GM23338 (cell line): ENCODE measurements around the gene FOXN4. TPM values are rescaled to one million over a fixed set of nuclear protein-coding genes. Genes with fewer than 3 reads are reported as not detected.

ENCODE experiments used
- ATAC-seq: fragments of 200-7000 bp; cut with Tn5 transposase; 3 replicates; pipeline ENCODE4 v1.9.1; 2020
- DNase-seq: peaks from one replicate; pipeline ENCODE4 v3.0.0-alpha.2; 2015; ENCODE audit warnings: low spot score
- H2AFZ ChIP-seq: fragments of 200-600 bp; sonication (generic); 2 replicates; pipeline ENCODE4 v1.8.0; 2016; ENCODE audit warnings: antibody characterized with exemption, mild to moderate bottlenecking, moderate library complexity
- H3F3A ChIP-seq: fragments of 200-600 bp; sonication (generic); replicated peaks from 2 replicates; pipeline ENCODE4 v1.8.0; 2017; ENCODE audit warnings: antibody characterized with exemption, mixed run types, low read depth
- H3K27ac ChIP-seq: fragments of 200-600 bp; sonication (generic); 2 replicates; pipeline ENCODE4 v1.6.1; 2016; ENCODE audit warnings: low read depth
- H3K27me3 ChIP-seq: fragments of 200-600 bp; sonication (generic); 2 replicates; pipeline ENCODE4 v1.8.0; 2016; ENCODE audit warnings: mild to moderate bottlenecking, mixed run types, moderate library complexity; ENCODE audit not compliant: insufficient read depth
- H3K36me3 ChIP-seq: fragments of 200-600 bp; sonication (generic); 2 replicates; pipeline ENCODE4 v1.8.0; 2016; ENCODE audit warnings: mild to moderate bottlenecking; ENCODE audit not compliant: insufficient read depth
- H3K4me1 ChIP-seq: fragments of 200-600 bp; sonication (generic); 2 replicates; pipeline ENCODE4 v1.8.0; 2016; ENCODE audit warnings: mild to moderate bottlenecking, moderate library complexity; ENCODE audit not compliant: insufficient read depth
- H3K4me2 ChIP-seq: fragments of 200-600 bp; sonication (generic); 2 replicates; pipeline ENCODE4 v1.7.1; 2017; ENCODE audit warnings: mixed run types
- H3K4me3 ChIP-seq: fragments of 200-600 bp; sonication (generic); 2 replicates; pipeline ENCODE4 v1.6.1; 2016; ENCODE audit warnings: mixed run types
- H3K79me2 ChIP-seq: fragments of 200-600 bp; sonication (generic); replicated peaks from 2 replicates; pipeline ENCODE4 v1.8.0; 2017; ENCODE audit warnings: mild to moderate bottlenecking; ENCODE audit not compliant: insufficient read depth
- H3K9me2 ChIP-seq: fragments of 200-600 bp; sonication (generic); 2 replicates; pipeline ENCODE4 v1.8.0; 2017; ENCODE audit not compliant: insufficient read depth
- H4K20me1 ChIP-seq: fragments of 200-600 bp; sonication (generic); replicated peaks from 2 replicates; pipeline ENCODE4 v1.8.0; 2017; ENCODE audit warnings: mild to moderate bottlenecking; ENCODE audit not compliant: insufficient read depth
- H3K27ac Mint-ChIP-seq: 2 replicates; pipeline ENCODE4 v1.8.0; 2020; ENCODE audit warnings: inconsistent platforms, mild to moderate bottlenecking, moderate library complexity, mixed read lengths
- H3K27me3 Mint-ChIP-seq: 3 replicates; pipeline ENCODE4 v1.8.0; 2022; ENCODE audit warnings: low read depth, mild to moderate bottlenecking, moderate library complexity, mixed read lengths, inconsistent platforms; ENCODE audit not compliant: insufficient read depth, poor library complexity
- H3K36me3 Mint-ChIP-seq: 3 replicates; pipeline ENCODE4 v1.8.0; 2021; ENCODE audit warnings: low read depth, mild to moderate bottlenecking, inconsistent platforms, moderate library complexity, mixed read lengths
- H3K4me1 Mint-ChIP-seq: 3 replicates; pipeline ENCODE4 v1.8.0; 2020; ENCODE audit warnings: mild to moderate bottlenecking, inconsistent platforms, mixed read lengths
- H3K4me3 Mint-ChIP-seq: 3 replicates; pipeline ENCODE4 v1.8.0; 2021; ENCODE audit warnings: moderate library complexity, mild to moderate bottlenecking, inconsistent platforms, mixed read lengths
- H3K9me3 Mint-ChIP-seq: 3 replicates; pipeline ENCODE4 v1.8.0; 2020; ENCODE audit warnings: moderate library complexity, mild to moderate bottlenecking, inconsistent platforms, mixed read lengths
- CREB1 ChIP-seq: fragments of 250-450 bp; sonication (Bioruptor Pico); IDR thresholded peaks from 2 replicates; pipeline ENCODE4 v1.5.0; 2020; ENCODE audit warnings: low read depth, mild to moderate bottlenecking, moderate library complexity
- CTCF ChIP-seq, 2 experiments: fragments of 200-600 bp in 1 of 2; sonication (generic) in 1 of 2; conservative IDR thresholded peaks; 2 replicates each; pipeline versions ENCODE4 v1.5.1 to v1.6.1; 2016 to 2017; ENCODE audit warnings: antibody characterized with exemption in 2 of 2, low read depth in 2 of 2, mild to moderate bottlenecking in 2 of 2, moderate library complexity in 1 of 2
- ETS1 ChIP-seq: IDR thresholded peaks from 2 replicates; pipeline ENCODE4 v1.6.1; 2016; ENCODE audit warnings: antibody characterized with exemption
- EZH2 ChIP-seq: fragments of 200-600 bp; sonication (generic); IDR thresholded peaks from one replicate; pipeline ENCODE4 v1.8.0; 2017; ENCODE audit warnings: antibody characterized with exemption, mild to moderate bottlenecking, low read depth; ENCODE audit not compliant: unreplicated experiment
- JUNB ChIP-seq: IDR thresholded peaks from one replicate; pipeline ENCODE4 v1.6.1; 2016; ENCODE audit warnings: antibody characterized with exemption; ENCODE audit not compliant: unreplicated experiment
- REST ChIP-seq: IDR thresholded peaks from one replicate; pipeline ENCODE4 v1.6.1; 2018; ENCODE audit warnings: antibody characterized with exemption; ENCODE audit not compliant: unreplicated experiment
- STAT1 ChIP-seq: IDR thresholded peaks from one replicate; pipeline ENCODE4 v1.6.1; 2016; ENCODE audit warnings: antibody characterized with exemption; ENCODE audit not compliant: unreplicated experiment
- ZNF114 ChIP-seq: fragments of 250-450 bp; sonication (Bioruptor Pico); IDR thresholded peaks from 2 replicates; pipeline ENCODE4 v1.5.0; 2020; ENCODE audit warnings: mild to moderate bottlenecking, moderate library complexity
- ZNF331 ChIP-seq: fragments of 250-450 bp; sonication (Bioruptor Pico); IDR thresholded peaks from 2 replicates; pipeline ENCODE4 v1.5.0; 2020; ENCODE audit warnings: low read depth, mild to moderate bottlenecking, moderate library complexity
- ZNF462 ChIP-seq: fragments of 250-450 bp; sonication (Bioruptor Pico); IDR thresholded peaks from 2 replicates; pipeline ENCODE4 v1.5.0; 2020; ENCODE audit warnings: mild to moderate bottlenecking, moderate library complexity
- polyA plus RNA-seq: library from polyadenylated mRNA; unstranded; fragments of >200 nt; fragmentation: Nextera tagmentation; extraction: Ambion mirVana; gene quantifications from 2 replicates; pipeline ENCODE4 v1.2.1, GENCODE V29; 2016
- total RNA-seq: library from RNA; depleted of rRNA; stranded (reverse); fragments of >200 nt; shearing (Covaris generic); gene quantifications from 2 replicates; pipeline ENCODE4 v1.2.3, GENCODE V29; 2014

FOXN4 gene
- total and polyA plus RNA-seq, 2 experiments from 2014 or later = 0.35 to 0.47 TPM

- Histone ChIP-seq H3K79me2 (no peaks in the 10 kb centered on the region), H3K36me3 (no peaks in the 10 kb centered on the region), H3F3A (no peaks in the 10 kb centered on the region), H4K20me1 (no peaks in the 10 kb centered on the region; the same call in 1 of the 2 replicates), H3K27ac (no peak overlapping the region), H3K4me3 (no peak overlapping the region), H3K4me1 (no peaks in the 10 kb centered on the region), H3K9me2 (no peaks in the 10 kb centered on the region), H2AFZ (no peak overlapping the region), H3K4me2 (no peak overlapping the region), H3K27me3 (no peaks in the 10 kb centered on the region)
- Mint-ChIP-seq H3K36me3 (peaks cover 13% of the 10 kb centered on the region; the same call in 2 of the 3 replicates), H3K27ac (no peak overlapping the region), H3K9me3 (no peaks in the 10 kb centered on the region), H3K27me3 (peaks cover 5% of the 10 kb centered on the region), H3K4me3 (no peak overlapping the region), H3K4me1 (no peaks in the 10 kb centered on the region)
- no peak for TF ChIP-seq EZH2
- no peak for TF ChIP-seq STAT1
- no peak for DNase-seq
- ATAC-seq = no peak
These were observed 68.7 kb downstream of the FOXN4 start for GRCh38 chr12:109240365-109240764.

GRCh38 chr12:109239691-109240090, 69.4 kb downstream of the FOXN4 start:
- no peak overlapping the region for H3K27ac Mint-ChIP-seq
- TF ChIP-seq ZNF114 (CRISPR knock-in tag) = no peak
- no peak for TF ChIP-seq CTCF (conservative IDR thresholded peaks at IDR 0.05; ENCODE audit: low read depth in 2 of 2)
- TF ChIP-seq ETS1 = no peak
- TF ChIP-seq EZH2 = no peak
- no peak for TF ChIP-seq ZNF331 (CRISPR knock-in tag)
- no peak for TF ChIP-seq JUNB
- no peak for TF ChIP-seq REST
- TF ChIP-seq CREB1 (CRISPR knock-in tag) = no peak
- TF ChIP-seq ZNF462 (CRISPR knock-in tag) = no peak

More at GRCh38 chr12:109239691-109240090, 69.4 kb downstream of the FOXN4 start:
- Histone ChIP-seq H3K9me2 (no peaks in the 10 kb centered on the region), H2AFZ (no peak overlapping the region), H3K4me1 (no peaks in the 10 kb centered on the region), H3K4me3 (no peak overlapping the region), H3K36me3 (no peaks in the 10 kb centered on the region), H3K4me2 (no peak overlapping the region), H3F3A (no peaks in the 10 kb centered on the region), H3K27me3 (no peaks in the 10 kb centered on the region), H4K20me1 (no peaks in the 10 kb centered on the region; the same call in 1 of the 2 replicates), H3K79me2 (no peaks in the 10 kb centered on the region), H3K27ac (no peak overlapping the region)
- Mint-ChIP-seq H3K36me3 (peaks cover 13% of the 10 kb centered on the region; the same call in 2 of the 3 replicates), H3K4me3 (no peak overlapping the region), H3K9me3 (no peaks in the 10 kb centered on the region), H3K27me3 (peaks cover 6% of the 10 kb centered on the region), H3K4me1 (no peaks in the 10 kb centered on the region)
- ATAC-seq (no peak), DNase-seq (peak; percentile 5)
